Testis (tissue), 3 donors: ENCODE results near the gene ANKRD55. TPM values are rescaled to one million over a fixed set of nuclear protein-coding genes. Genes with fewer than 3 reads are reported as not detected.

Source experiments
- DNase-seq: peaks from one replicate; pipeline ENCODE4 v3.0.0-alpha.2; 2019
- H3K27ac ChIP-seq, 2 donors: fragments of 200-600 bp; sonication (generic); one replicate each; pipeline ENCODE4 v1.5.1; 2019
- H3K27me3 ChIP-seq: fragments of 200-600 bp; sonication (generic); one replicate; pipeline ENCODE4 v1.5.1; 2019
- H3K36me3 ChIP-seq: fragments of 200-600 bp; sonication (generic); one replicate; pipeline ENCODE4 v1.5.1; 2017; ENCODE audit warnings: low read depth; ENCODE audit errors: missing control alignments
- H3K4me1 ChIP-seq: fragments of 200-600 bp; sonication (generic); one replicate; pipeline ENCODE4 v1.5.1; 2019
- H3K4me3 ChIP-seq, 2 donors: fragments of 200-600 bp; sonication (generic); one replicate each; pipeline ENCODE4 v1.5.1; 2017 to 2019
- H3K9me3 ChIP-seq: fragments of 200-600 bp; sonication (generic); one replicate; pipeline ENCODE4 v1.5.1; 2017
- POLR2A ChIP-seq: fragments of 450-650 bp; IDR thresholded peaks from one replicate; pipeline ENCODE4 v1.6.1; 2017; ENCODE audit warnings: antibody characterized with exemption, mild to moderate bottlenecking, moderate library complexity
- WGBS, 2 donors: methylation state at CpG; one replicate each; pipeline ENCODE4 v1.1.5; 2018; 5-methylcytosine and 5-hydroxymethylcytosine counted together
- intact Hi-C: fragments of 100-400 bp; cut with DNase I; formaldehyde crosslinking; loops from one replicate; pipeline ENCODE4 v1.15.1; 2023; ENCODE audit warnings: low total_unique reads
- polyA plus RNA-seq: library from polyadenylated mRNA; stranded (reverse); fragments of 350-450 nt; fragmentation: Illumina TruSeq; extraction: RNeasy Lipid Tissue Mini Kit (QIAGEN cat#74804); gene quantifications from one replicate; pipeline ENCODE4 v1.2.3, GENCODE V29; 2014; ENCODE audit warnings: low read depth, low replicate concordance; ENCODE audit not compliant: insufficient read depth
- total RNA-seq, 2 donors: library from RNA; depleted of rRNA; stranded (reverse); fragments of >200 nt; gene quantifications; one replicate each; pipeline ENCODE4 v1.2.3, GENCODE V29; 2016
- TF ChIP-seq, protein P1 (sequence below), 3 experiments: fragments of 450-650 bp in 2 of 3; fragments of 200-600 bp in 1 of 3; sonication (generic) in 1 of 3; IDR thresholded peaks; one replicate each; pipeline ENCODE4 v1.5.1; 2016 to 2019; ENCODE audit warnings: antibody characterized with exemption in 3 of 3, mild to moderate bottlenecking in 2 of 3, moderate library complexity in 1 of 3

Gene ANKRD55
- total and polyA plus RNA-seq, 3 donors from 2014 or later = 6.1 to 28.1 (median 6.2) TPM

DNA sequence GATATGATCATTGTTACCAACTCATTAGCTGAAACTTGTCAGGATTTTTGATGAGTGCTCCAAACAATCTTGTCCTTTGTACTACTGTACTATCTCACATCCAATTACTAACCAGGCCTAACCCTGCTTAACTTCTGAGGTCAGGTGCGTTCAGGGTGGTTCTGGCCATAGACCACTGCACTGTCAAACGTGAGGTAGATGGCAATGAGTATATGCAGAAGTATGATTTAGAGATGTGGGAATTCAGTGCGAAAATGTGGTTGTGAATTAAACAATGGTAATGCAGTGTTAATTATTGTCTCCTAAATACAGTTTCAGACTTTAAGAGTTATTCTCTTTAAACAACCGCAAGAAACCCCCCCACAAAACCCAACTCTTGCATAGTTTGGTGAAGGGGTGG is 86.5 kb downstream of the ANKRD55 start:
- H3K4me1 ChIP-seq = no peaks in the 10 kb centered on the region
- H3K36me3 ChIP-seq = no peaks in the 10 kb centered on the region
- no peaks in the 10 kb centered on the region for H3K27me3 ChIP-seq
- H3K4me3 ChIP-seq = no peak overlapping the region
- no peak for DNase-seq
- intact Hi-C loops = no loop called here
- H3K27ac ChIP-seq = no peak overlapping the region
- WGBS, 2 donors = 92 to 95% methylated on average over 4 of the region's 4 CpGs
- TF ChIP-seq, protein P1, sequence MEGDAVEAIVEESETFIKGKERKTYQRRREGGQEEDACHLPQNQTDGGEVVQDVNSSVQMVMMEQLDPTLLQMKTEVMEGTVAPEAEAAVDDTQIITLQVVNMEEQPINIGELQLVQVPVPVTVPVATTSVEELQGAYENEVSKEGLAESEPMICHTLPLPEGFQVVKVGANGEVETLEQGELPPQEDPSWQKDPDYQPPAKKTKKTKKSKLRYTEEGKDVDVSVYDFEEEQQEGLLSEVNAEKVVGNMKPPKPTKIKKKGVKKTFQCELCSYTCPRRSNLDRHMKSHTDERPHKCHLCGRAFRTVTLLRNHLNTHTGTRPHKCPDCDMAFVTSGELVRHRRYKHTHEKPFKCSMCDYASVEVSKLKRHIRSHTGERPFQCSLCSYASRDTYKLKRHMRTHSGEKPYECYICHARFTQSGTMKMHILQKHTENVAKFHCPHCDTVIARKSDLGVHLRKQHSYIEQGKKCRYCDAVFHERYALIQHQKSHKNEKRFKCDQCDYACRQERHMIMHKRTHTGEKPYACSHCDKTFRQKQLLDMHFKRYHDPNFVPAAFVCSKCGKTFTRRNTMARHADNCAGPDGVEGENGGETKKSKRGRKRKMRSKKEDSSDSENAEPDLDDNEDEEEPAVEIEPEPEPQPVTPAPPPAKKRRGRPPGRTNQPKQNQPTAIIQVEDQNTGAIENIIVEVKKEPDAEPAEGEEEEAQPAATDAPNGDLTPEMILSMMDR (IDR thresholded peaks at IDR 0.05) = no peak
- TF ChIP-seq POLR2A = no peak
- no peaks in the 10 kb centered on the region for H3K9me3 ChIP-seq

DNA sequence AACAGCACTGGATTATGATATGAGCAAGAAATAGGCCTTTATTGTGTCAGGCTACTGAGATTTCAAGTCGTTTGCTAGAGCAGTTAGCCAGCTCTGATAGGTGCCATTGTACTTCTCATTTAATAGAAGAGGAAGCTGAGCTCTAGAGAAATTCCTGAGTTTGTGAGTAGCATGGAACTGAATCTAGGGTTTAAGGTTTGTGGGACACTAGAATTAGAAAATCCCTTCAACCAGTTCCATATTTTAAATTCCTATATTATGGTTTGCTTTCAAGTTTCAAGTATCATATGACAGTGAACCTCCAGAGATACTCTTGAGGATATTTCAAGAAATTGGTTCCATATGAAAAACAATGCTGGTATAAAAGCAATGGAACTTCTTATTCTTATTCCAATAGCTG is 87.6 kb downstream of the ANKRD55 start:
- H3K36me3 ChIP-seq = no peaks in the 10 kb centered on the region
- no peaks in the 10 kb centered on the region for H3K9me3 ChIP-seq
- H3K27ac ChIP-seq = no peak overlapping the region
- no peaks in the 10 kb centered on the region for H3K4me1 ChIP-seq
- intact Hi-C loops = no loop called here
- no peaks in the 10 kb centered on the region for H3K27me3 ChIP-seq
- no peak overlapping the region for H3K4me3 ChIP-seq
- no peak for DNase-seq
- 50 to 64% methylated on average over 1 of the region's 1 CpG for WGBS, 2 donors
- TF ChIP-seq POLR2A = no peak
- TF ChIP-seq, protein P1 (IDR thresholded peaks at IDR 0.05) = no peak

DNA sequence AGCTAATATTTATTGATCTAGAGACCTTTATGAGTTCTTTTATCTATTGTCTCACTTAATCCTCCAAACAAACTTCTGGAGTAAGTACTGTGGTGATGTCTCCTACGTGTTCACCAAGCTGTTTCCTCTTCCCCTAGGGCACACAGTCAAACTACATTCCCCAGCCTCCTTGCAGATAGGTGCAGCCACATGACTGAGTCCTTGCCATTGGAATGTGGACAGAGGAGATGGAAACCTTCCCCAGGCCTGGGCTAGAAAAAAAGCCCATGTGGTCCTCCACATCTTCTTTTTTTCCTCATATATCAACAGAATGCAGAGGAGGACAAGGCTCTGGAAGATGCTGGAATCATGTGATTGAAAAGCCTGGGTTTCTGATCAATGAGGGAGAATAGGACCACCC is 88.0 kb downstream of the ANKRD55 start:
- TF ChIP-seq POLR2A = no peak
- TF ChIP-seq, protein P1 (IDR thresholded peaks at IDR 0.05) = no peak
- intact Hi-C loops = no loop called here
- no peaks in the 10 kb centered on the region for H3K9me3 ChIP-seq
- H3K27me3 ChIP-seq = no peaks in the 10 kb centered on the region
- DNase-seq = no peak
- H3K4me1 ChIP-seq = no peaks in the 10 kb centered on the region
- no peaks in the 10 kb centered on the region for H3K36me3 ChIP-seq
- 83 to 91% methylated on average over 1 of the region's 1 CpG for WGBS, 2 donors
- H3K27ac ChIP-seq = no peak overlapping the region
- H3K4me3 ChIP-seq = no peak overlapping the region

DNA sequence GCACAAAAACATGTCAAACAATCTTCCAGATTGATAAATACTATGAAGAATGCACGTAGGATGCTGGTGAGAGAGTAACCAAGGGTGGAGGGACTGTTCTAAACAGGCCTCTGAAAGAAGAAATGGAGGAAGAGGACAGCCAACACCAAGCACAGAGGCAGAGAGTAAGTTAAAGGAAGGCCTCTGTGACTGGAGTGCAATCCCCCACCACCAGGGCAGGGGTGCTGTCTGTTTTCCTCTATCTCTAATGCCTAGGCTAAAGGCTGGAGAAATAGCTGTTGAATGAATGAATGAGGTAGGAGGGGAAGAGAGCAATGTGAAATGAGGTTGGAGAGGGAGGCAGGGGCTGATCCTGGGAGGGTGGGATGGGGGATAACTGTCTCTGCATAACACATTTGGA is 88.9 kb downstream of the ANKRD55 start:
- TF ChIP-seq POLR2A = no peak
- TF ChIP-seq, protein P1 (IDR thresholded peaks at IDR 0.05) = no peak
- Histone ChIP-seq H3K4me3 (no peak overlapping the region), H3K27me3 (no peaks in the 10 kb centered on the region), H3K4me1 (no peaks in the 10 kb centered on the region), H3K36me3 (no peaks in the 10 kb centered on the region), H3K27ac (no peak overlapping the region), H3K9me3 (no peaks in the 10 kb centered on the region)
- intact Hi-C loops = no loop called here
- DNase-seq = no peak
- WGBS, 2 donors = 85 to 96% methylated on average over 1 of the region's 1 CpG

DNA sequence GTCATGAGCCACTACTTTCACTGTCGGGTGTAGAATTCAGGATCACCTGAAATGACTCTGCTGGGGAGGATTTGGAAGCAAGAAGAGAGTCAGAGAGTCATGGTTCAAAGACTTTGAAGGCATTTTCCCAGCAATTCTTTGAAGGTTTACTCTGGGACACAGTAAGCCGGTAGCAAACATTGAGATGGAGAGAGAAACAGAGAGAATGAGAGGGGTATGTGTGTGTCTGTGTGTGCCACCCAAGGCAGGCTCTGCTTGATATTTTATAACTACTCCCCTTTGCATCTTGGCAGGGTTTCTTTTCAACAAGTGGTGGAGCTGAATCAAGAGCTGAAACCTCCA is 89.8 kb downstream of the ANKRD55 start:
- Histone ChIP-seq H3K27ac (no peak overlapping the region), H3K36me3 (no peaks in the 10 kb centered on the region), H3K4me3 (no peak overlapping the region), H3K4me1 (no peaks in the 10 kb centered on the region), H3K27me3 (no peaks in the 10 kb centered on the region), H3K9me3 (no peaks in the 10 kb centered on the region)
- 94 to 97% methylated on average over 2 of the region's 2 CpGs for WGBS, 2 donors
- DNase-seq = no peak
- TF ChIP-seq, protein P1 (IDR thresholded peaks at IDR 0.05) = no peak
- no peak for TF ChIP-seq POLR2A
- intact Hi-C loops = no loop called here
